ENCODE results near the gene SPEF2.

- no peak for TF ChIP-seq CTCF (conservative IDR thresholded peaks at IDR 0.05)
- TF ChIP-seq EZH2 (IDR thresholded peaks at IDR 0.05; ENCODE audit: low read depth): no peak
Measured at GRCh38 chr5:35852773-35853172, 235.1 kb downstream of the SPEF2 start.
